HepG2 (cell line): ENCODE measurements around the gene PREP. TPM values are rescaled to one million over a fixed set of nuclear protein-coding genes. Genes with fewer than 3 reads are reported as not detected.
"Not testable (repeated sequence)": the region's sequence is repeated elsewhere in the genome, so short reads cannot be mapped to it uniquely, and the experiment has no call there.

Experiments
- ATAC-seq: fragments of 200-7000 bp; cut with Tn5 transposase; 3 replicates; pipeline ENCODE4 v1.9.1; 2020; ENCODE audit warnings: mild to moderate bottlenecking, moderate library complexity
- BruUV-seq: library from RNA; stranded (reverse); fragments of 400-500 nt; replicated peaks from 2 replicates; lab custom pipeline; 2021; lab: Mats Ljungman, UMichigan
- CTCF ChIA-PET: fragments of 300-600 bp; formaldehyde crosslinking; extraction: SDS; loops from one replicate; lab custom pipeline; 2021; ENCODE audit warnings: low total read pairs, inconsistent platforms, low intra/inter-chr PET ratio; lab: Yijun Ruan, JAX
- POLR2A ChIA-PET: fragments of 350-600 bp; sonication (Branson Sonifier 250); formaldehyde crosslinking; loops from one replicate; lab custom pipeline; 2020; ENCODE audit warnings: antibody characterized with exemption, inconsistent platforms; lab: Yijun Ruan, JAX
- DNase-seq: peaks from one replicate; pipeline ENCODE4 v3.0.0-alpha.2; 2015; ENCODE audit warnings: low spot score
- FAIRE-seq: peaks from 3 replicates; lab custom pipeline; 2011; peaks lifted over from hg19 to GRCh38; lab: Jason Lieb, UNC
- H2AFZ ChIP-seq: one replicate; pipeline ENCODE4 v1.6.1; 2011; ENCODE audit warnings: low read length, inconsistent platforms
- H3K27ac ChIP-seq: fragments of 300-600 bp; 3 replicates; pipeline ENCODE4 v1.8.0; 2011; ENCODE audit warnings: mixed run types, mild to moderate bottlenecking, mixed read lengths, low read length, inconsistent platforms; ENCODE audit not compliant: insufficient read depth; ENCODE audit errors: extremely low read length
- H3K27me3 ChIP-seq, 2 experiments: fragments of 200-600 bp in 1 of 2; 2 replicates in 1 of 2; 3 replicates in 1 of 2; pipeline versions ENCODE4 v1.6.0 to v1.8.0; 2011; ENCODE audit warnings: low read length in 2 of 2, mild to moderate bottlenecking in 2 of 2, moderate library complexity in 2 of 2, inconsistent platforms in 1 of 2; ENCODE audit not compliant: insufficient read depth in 2 of 2, control insufficient read depth in 1 of 2
- H3K36me3 ChIP-seq, 2 experiments: fragments of 200-600 bp in 1 of 2; replicated peaks in 1 of 2; 2 replicates in 1 of 2; 3 replicates in 1 of 2; pipeline versions ENCODE4 v1.5.1 to v1.8.0; 2011; ENCODE audit warnings: low read length in 2 of 2, inconsistent platforms in 1 of 2; ENCODE audit not compliant: insufficient read depth in 2 of 2, control insufficient read depth in 1 of 2
- H3K4me1 ChIP-seq: 2 replicates; pipeline ENCODE4 v1.5.1; 2012; ENCODE audit warnings: low read length, inconsistent platforms; ENCODE audit not compliant: insufficient read depth
- H3K4me2 ChIP-seq: 2 replicates; pipeline ENCODE4 v1.6.0; 2011; ENCODE audit warnings: low read depth, low read length, inconsistent platforms
- H3K4me3 ChIP-seq, 3 experiments: fragments of 200-600 bp in 1 of 3; sonication (generic), shearing (Covaris generic) in 1 of 3; replicated peaks in 1 of 3; 2 replicates each; pipeline ENCODE4 v1.5.1; 2011 to 2016; ENCODE audit warnings: low read length in 3 of 3, inconsistent platforms in 2 of 3, low read depth in 2 of 3, mild to moderate bottlenecking in 2 of 3, control low read depth in 1 of 3, mixed read lengths in 1 of 3; ENCODE audit not compliant: insufficient read depth in 1 of 3
- H3K79me2 ChIP-seq: one replicate; pipeline ENCODE4 v1.6.1; 2011; ENCODE audit warnings: low read length, inconsistent platforms; ENCODE audit not compliant: insufficient read depth
- H3K9ac ChIP-seq: 2 replicates; pipeline ENCODE4 v1.6.0; 2011; ENCODE audit warnings: mild to moderate bottlenecking, low read depth, low read length, inconsistent platforms; ENCODE audit not compliant: insufficient read depth
- H3K9me3 ChIP-seq: 2 replicates; pipeline ENCODE4 v1.5.1; 2012; ENCODE audit warnings: mild to moderate bottlenecking, low read length
- H4K20me1 ChIP-seq: 2 replicates; pipeline ENCODE4 v1.6.0; 2011; ENCODE audit warnings: inconsistent platforms, mild to moderate bottlenecking, low read length, moderate library complexity; ENCODE audit not compliant: insufficient read depth
- NFE2L2 ChIP-seq: fragments of 150-350 bp; IDR thresholded peaks from 2 replicates; pipeline ENCODE4 v1.6.1; 2014; ENCODE audit warnings: low read length
- WGBS: methylation state at CpG from one replicate; pipeline ENCODE4 v1.1.6; 2017; ENCODE audit warnings: low lambda C conversion rate; 5-methylcytosine and 5-hydroxymethylcytosine counted together
- in situ Hi-C: cut with HindIII; loops from 2 replicates; pipeline ENCODE4 v1.10.0; 2017; ENCODE audit warnings: low pct_unique_long_range_greater_than_20kb; ENCODE audit not compliant: extremely low pct_ligation_motif_present
- intact Hi-C: fragments of 100-400 bp; cut with micrococcal nuclease; formaldehyde crosslinking; loops from one replicate; pipeline ENCODE4 v1.10.0; 2022; ENCODE audit not compliant: unreplicated experiment
- polyA plus RNA-seq, 8 experiments: library from polyadenylated mRNA; depleted of rRNA in 3 of 8; stranded (reverse) in 7 of 8; unstranded in 1 of 8; fragments of >200 nt; fragmentation: Illumina TruSeq in 4 of 8; extraction: Trizol in 4 of 8; gene quantifications; 2 replicates each; pipeline versions ENCODE4 v1.2.1 to v1.2.3, GENCODE V29; 2011 to 2016; ENCODE audit warnings: low read depth in 4 of 8, missing spikeins in 1 of 8, mixed read lengths in 1 of 8; ENCODE audit not compliant: insufficient read depth in 1 of 8
- total RNA-seq, 5 experiments: library from RNA; depleted of rRNA; stranded (reverse); fragments of >200 nt; fragmentation: Illumina TruSeq; extraction: Trizol; gene quantifications; 2 replicates each; pipeline ENCODE4 v1.2.3, GENCODE V29; 2016; ENCODE audit warnings: low read depth in 1 of 5
- TF ChIP-seq, protein P1 (sequence below): sonication (generic); formaldehyde crosslinking; IDR thresholded peaks from 2 replicates; pipeline ENCODE4 v1.4.0; 2020; ENCODE audit warnings: missing genetic modification reagents, low read depth, mild to moderate bottlenecking, borderline replicate concordance

PREP gene
- total and polyA plus RNA-seq, 2 of the 13 experiments (the other 11 are each of a cell fraction or from before 2014, with no cell fraction given), result 12.6 to 15.9 TPM

DNA sequence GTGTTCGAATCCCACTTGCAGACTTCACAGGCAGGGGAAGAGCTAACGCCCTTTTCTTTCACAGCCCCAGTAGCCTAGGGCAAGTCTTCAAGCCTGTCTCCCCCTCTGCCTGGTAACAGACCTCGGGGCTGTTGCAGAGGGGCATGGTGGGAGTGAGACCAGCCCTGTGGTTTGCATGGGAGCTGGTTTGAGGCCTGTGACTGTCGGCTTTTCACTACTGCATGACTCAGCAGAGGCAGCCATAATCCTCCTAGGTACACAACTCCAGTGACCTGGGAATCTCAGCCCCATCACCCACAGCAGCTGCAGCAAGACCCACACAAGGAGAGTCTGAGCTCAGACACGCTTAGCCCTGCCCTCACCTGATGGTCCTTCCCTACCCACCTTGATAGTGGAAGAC is 167.7 kb downstream of the PREP start:
- no peak overlapping the region for H3K4me2 ChIP-seq
- no peaks in the 10 kb centered on the region for H3K9me3 ChIP-seq
- DNase-seq (no peak), FAIRE-seq (no peak), ATAC-seq (no peak; the same call in 2 of the 3 replicates)
- ChIA-PET POLR2A (no interaction called here), CTCF (no interaction called here)
- no peak overlapping the region for H3K27ac ChIP-seq
- H4K20me1 ChIP-seq, result no peaks in the 10 kb centered on the region
- H3K36me3 ChIP-seq, result no peaks in the 10 kb centered on the region
- H3K79me2 ChIP-seq, result no peaks in the 10 kb centered on the region
- WGBS, result 0% methylated on average over 1 of the region's 5 CpGs
- H2AFZ ChIP-seq, result peak overlapping the region; percentile 42
- no peak overlapping the region for H3K4me3 ChIP-seq
- H3K4me1 ChIP-seq, result no peaks in the 10 kb centered on the region
- intact Hi-C loops, result no loop called here
- BruUV-seq, result no TSS peak
- in situ Hi-C loops, result no loop called here
- no peak overlapping the region for H3K9ac ChIP-seq
- H3K27me3 ChIP-seq, result peaks cover 0 to 3% of the 10 kb centered on the region in 2 experiments; a peak in 1 of 5 replicates
- peak; percentile 26; the same call in 1 of the 2 replicates for TF ChIP-seq NFE2L2
- TF ChIP-seq, protein P1, sequence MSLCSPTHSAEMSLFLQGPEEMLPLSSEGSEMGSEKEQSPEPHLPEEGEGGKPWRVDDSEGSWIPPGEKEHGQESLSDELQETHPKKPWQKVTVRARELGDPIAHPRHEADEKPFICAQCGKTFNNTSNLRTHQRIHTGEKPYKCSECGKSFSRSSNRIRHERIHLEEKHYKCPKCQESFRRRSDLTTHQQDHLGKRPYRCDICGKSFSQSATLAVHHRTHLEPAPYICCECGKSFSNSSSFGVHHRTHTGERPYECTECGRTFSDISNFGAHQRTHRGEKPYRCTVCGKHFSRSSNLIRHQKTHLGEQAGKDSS (CRISPR knock-in tag), result no peak

DNA sequence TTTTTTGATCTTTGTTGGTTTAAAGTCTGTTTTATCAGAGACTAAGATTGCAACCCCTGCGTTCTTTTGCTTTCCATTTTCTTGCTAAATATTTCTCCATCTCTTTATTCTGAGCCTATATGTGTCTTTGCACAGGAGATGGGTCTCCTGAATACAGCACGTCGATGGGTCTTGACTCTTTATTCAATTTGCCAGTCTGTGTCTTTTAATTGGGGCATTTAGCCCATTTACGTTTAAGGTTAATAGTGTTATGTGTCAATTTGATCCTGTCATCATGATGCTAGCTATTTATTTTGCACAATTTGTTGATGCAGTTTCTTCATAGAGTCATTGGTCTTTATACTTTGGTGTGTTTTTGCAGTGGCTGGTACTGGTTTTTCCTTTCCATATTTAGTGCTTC is 171.1 kb downstream of the PREP start:
- 8% methylated on average over 4 of the region's 4 CpGs for WGBS
- DNase-seq, H2AFZ ChIP-seq, FAIRE-seq, in situ Hi-C loops, H3K27me3 ChIP-seq, H3K4me3 ChIP-seq, H3K4me2 ChIP-seq, H3K79me2 ChIP-seq, CTCF ChIA-PET, H3K9ac ChIP-seq, BruUV-seq, intact Hi-C loops, H3K4me1 ChIP-seq, POLR2A ChIA-PET, H3K27ac ChIP-seq, H3K9me3 ChIP-seq, H4K20me1 ChIP-seq, ATAC-seq, H3K36me3 ChIP-seq: not testable (repeated sequence)

Other genes with a start within 250 kb of the PREP start
- 0.20 TPM in 1 of 2 replicates, not detected in the other for gene POPDC3, start 223.1 kb downstream of the PREP start, total RNA-seq (2016; rRNA removed; fragmentation: Illumina TruSeq; extraction: Trizol)
- gene POPDC3, start 223.1 kb downstream of the PREP start, polyA plus RNA-seq (2011; rRNA removed), result 0.18 TPM in 1 of 2 replicates, not detected in the other